ENCODE measurements around the gene BACH2.
"Not testable (repeated sequence)": the region's sequence is repeated elsewhere in the genome, so short reads cannot be mapped to it uniquely, and the experiment has no call there.

BACH2 gene

GRCh38 chr6:90140683-90141082 lies 156.0 kb downstream of the BACH2 start:
- no peak overlapping the region for H3K27ac Mint-ChIP-seq
- no peak overlapping the region for H3K4me3 Mint-ChIP-seq
- no peaks in the 10 kb centered on the region for H3K9me3 Mint-ChIP-seq
- DNase-seq: no peak
- H3K27me3 Mint-ChIP-seq (ENCODE audit: low read depth, poor library complexity): no peaks in the 10 kb centered on the region
- peaks cover 35% of the 10 kb centered on the region for H3K4me1 Mint-ChIP-seq
- TF ChIP-seq, protein P1, sequence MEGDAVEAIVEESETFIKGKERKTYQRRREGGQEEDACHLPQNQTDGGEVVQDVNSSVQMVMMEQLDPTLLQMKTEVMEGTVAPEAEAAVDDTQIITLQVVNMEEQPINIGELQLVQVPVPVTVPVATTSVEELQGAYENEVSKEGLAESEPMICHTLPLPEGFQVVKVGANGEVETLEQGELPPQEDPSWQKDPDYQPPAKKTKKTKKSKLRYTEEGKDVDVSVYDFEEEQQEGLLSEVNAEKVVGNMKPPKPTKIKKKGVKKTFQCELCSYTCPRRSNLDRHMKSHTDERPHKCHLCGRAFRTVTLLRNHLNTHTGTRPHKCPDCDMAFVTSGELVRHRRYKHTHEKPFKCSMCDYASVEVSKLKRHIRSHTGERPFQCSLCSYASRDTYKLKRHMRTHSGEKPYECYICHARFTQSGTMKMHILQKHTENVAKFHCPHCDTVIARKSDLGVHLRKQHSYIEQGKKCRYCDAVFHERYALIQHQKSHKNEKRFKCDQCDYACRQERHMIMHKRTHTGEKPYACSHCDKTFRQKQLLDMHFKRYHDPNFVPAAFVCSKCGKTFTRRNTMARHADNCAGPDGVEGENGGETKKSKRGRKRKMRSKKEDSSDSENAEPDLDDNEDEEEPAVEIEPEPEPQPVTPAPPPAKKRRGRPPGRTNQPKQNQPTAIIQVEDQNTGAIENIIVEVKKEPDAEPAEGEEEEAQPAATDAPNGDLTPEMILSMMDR (IDR thresholded peaks at IDR 0.05): no peak
- no peaks in the 10 kb centered on the region for H3K36me3 Mint-ChIP-seq (ENCODE audit: low read depth)

GRCh38 chr6:90139272-90139817 lies 157.3 kb downstream of the BACH2 start:
- H3K27ac Mint-ChIP-seq: peak overlapping the region; percentile 62
- DNase-seq: no peak

GRCh38 chr6:90136837-90137568 lies 159.6 kb downstream of the BACH2 start:
- peak overlapping the region; percentile 89 for H3K27ac Mint-ChIP-seq
- TF ChIP-seq, protein P1 (IDR thresholded peaks at IDR 0.05): no peak
- no peak for DNase-seq
- H3K9me3 Mint-ChIP-seq: no peaks in the 10 kb centered on the region
- no peaks in the 10 kb centered on the region for H3K36me3 Mint-ChIP-seq (ENCODE audit: low read depth)
- H3K27me3 Mint-ChIP-seq (ENCODE audit: low read depth, poor library complexity): no peaks in the 10 kb centered on the region
- peaks cover 31% of the 10 kb centered on the region for H3K4me1 Mint-ChIP-seq
- H3K4me3 Mint-ChIP-seq: no peak overlapping the region

More at GRCh38 chr6:90139272-90139817, 157.3 kb downstream of the BACH2 start:
- Mint-ChIP-seq H3K9me3 (no peaks in the 10 kb centered on the region), H3K4me1 (peaks cover 27% of the 10 kb centered on the region), H3K4me3 (no peak overlapping the region), H3K36me3 (ENCODE audit: low read depth) (no peaks in the 10 kb centered on the region), H3K27me3 (ENCODE audit: low read depth, poor library complexity) (no peaks in the 10 kb centered on the region)
- TF ChIP-seq, protein P1 (IDR thresholded peaks at IDR 0.05): no peak

- peaks cover 31% of the 10 kb centered on the region for H3K4me1 Mint-ChIP-seq
- TF ChIP-seq, protein P1 (IDR thresholded peaks at IDR 0.05): no peak
- H3K36me3 Mint-ChIP-seq (ENCODE audit: low read depth): no peaks in the 10 kb centered on the region
- no peaks in the 10 kb centered on the region for H3K9me3 Mint-ChIP-seq
- no peak overlapping the region for H3K4me3 Mint-ChIP-seq
- peak overlapping the region; percentile 16 for H3K27ac Mint-ChIP-seq
- no peaks in the 10 kb centered on the region for H3K27me3 Mint-ChIP-seq (ENCODE audit: low read depth, poor library complexity)
- DNase-seq: no peak
These were observed 160.5 kb downstream of the BACH2 start for GRCh38 chr6:90136176-90136575.

DNA sequence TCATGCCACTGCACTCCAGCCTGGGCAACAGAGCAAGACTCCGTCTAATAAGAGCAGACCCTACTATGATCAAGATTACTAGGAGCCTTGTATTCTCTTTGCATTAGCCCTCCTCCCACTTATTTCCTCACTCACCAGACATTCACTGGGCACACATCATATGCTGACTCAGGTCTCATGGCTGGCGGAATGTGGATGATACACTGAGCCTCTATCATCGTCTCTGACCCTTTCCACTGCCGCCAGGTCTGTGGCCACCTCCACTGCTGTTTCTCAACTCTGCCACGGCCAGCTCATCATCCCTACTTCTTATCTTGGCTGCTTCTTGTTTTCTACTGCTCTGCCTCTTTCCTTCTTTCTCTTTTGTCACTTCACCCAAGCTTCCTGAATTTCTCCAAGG lies 161.0 kb downstream of the BACH2 start:
- H3K4me1 Mint-ChIP-seq: peaks cover 31% of the 10 kb centered on the region
- H3K4me3 Mint-ChIP-seq: no peak overlapping the region
- peak overlapping the region; percentile 16 for H3K27ac Mint-ChIP-seq
- H3K27me3 Mint-ChIP-seq (ENCODE audit: low read depth, poor library complexity): no peaks in the 10 kb centered on the region
- no peaks in the 10 kb centered on the region for H3K36me3 Mint-ChIP-seq (ENCODE audit: low read depth)
- DNase-seq: no peak
- TF ChIP-seq, protein P1 (IDR thresholded peaks at IDR 0.05): no peak
- H3K9me3 Mint-ChIP-seq: no peaks in the 10 kb centered on the region

DNA sequence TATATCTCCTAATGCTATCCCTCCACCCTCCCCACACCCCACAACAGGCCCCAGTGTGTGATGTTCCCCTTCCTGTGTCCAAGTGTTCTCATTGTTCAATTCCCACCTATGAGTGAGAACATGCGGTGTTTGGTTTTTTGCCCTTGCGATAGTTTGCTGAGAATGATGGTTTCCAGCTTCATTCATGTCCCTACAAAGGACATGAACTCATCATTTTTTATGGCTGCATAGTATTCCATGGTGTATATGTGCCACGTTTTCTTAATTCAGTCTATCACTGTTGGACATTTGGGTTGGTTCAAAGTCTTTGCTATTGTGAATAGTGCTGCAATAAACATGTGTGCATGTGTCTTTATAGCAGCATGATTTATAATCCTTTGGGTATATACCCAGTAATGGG lies 163.0 kb downstream of the BACH2 start:
- H3K36me3 Mint-ChIP-seq (ENCODE audit: low read depth); DNase-seq; H3K27me3 Mint-ChIP-seq (ENCODE audit: low read depth, poor library complexity); H3K27ac Mint-ChIP-seq; H3K9me3 Mint-ChIP-seq; H3K4me3 Mint-ChIP-seq: not testable (repeated sequence)
- peaks cover 31% of the 10 kb centered on the region for H3K4me1 Mint-ChIP-seq

Data from nephron progenitor cell (in vitro differentiated cells).